Stimulated activated CD4-positive, alpha-beta T cell treated with anti-CD3 and anti-CD28 coated beads, TNF-alpha, amount 100 ng/mL, for 24 hours (primary cell): ENCODE results near the gene RILP.

ENCODE experiments used
- DNase-seq, 3 experiments: peaks; one replicate each; pipeline ENCODE4 v3.0.0-alpha.2; 2020; ENCODE audit warnings: low read depth in 3 of 3

Gene RILP

DNA sequence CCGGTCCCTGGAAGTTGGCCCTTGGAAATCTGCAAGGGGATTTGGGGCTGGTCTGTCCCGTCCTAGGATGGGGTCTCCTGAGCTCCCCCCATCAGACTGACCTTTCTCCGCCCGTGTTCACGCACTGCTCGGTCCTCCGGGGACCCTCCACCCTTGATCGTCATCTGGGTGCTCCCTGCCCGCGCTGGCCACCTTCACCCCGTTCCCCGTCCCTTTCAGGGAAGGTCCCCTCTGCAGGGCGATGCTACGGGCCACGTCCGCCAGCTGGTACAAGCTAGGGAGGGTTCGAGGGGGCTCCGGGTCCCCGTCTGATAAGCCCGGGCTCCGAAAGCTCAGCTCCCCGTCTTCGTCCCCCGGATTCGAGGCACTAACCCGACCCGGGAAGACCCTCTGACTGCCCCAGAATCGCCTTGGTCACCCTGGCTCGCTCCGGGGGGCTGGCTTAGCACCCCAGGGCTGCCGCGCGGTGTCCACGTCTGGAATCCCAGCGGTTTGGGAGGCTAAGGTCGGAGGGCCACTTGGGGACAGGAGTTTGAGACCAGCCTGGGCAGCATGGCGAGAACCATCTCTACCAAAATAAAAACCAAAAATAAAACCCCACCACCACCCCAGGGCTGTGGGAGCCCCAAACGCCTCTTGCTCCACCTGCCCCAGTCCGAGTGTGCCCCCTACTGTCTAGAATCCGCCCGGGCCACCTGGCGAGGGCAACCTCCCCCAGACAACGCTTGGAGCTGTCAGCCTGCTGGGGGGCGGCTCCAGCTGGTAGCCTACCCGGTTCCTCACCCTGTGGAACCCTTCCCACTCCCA, 20.0 kb downstream of the RILP start:
- DNase-seq, result peak; percentile 60 to 78 (median 68)

DNA sequence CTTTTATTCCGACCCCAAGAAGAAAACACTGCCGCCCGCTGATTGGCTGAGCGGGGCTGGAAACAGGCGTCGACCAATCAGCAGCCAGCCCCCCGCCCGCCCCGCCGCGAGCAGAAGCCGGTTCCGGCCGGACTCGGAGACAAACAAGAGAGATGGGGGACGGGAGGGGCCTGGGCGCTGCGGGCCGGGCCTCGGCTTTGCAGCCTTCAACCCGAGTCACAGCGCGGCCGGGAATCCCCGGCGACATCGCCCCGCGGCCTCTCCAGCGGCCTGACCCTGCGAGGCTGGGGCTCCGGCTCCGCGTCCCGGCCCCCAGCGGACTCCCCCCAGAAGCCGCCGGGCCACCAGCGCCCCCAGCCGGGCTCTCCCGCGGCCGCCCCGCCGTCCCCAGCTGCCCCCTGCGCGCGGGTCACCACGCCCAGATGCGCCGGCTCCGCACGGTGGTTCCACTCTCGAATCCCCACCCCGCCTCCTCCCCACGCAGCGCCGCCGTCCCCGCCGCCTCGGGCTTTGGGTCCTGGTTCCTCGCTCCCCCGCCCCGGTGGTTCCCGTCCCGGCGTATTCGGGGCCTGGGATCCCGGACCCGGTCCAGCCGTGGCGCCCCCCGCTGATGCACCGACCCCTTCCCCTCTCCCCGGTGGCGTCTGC, 20.7 kb downstream of the RILP start:
- peak; percentile 76 to 89 (median 79) for DNase-seq

DNA sequence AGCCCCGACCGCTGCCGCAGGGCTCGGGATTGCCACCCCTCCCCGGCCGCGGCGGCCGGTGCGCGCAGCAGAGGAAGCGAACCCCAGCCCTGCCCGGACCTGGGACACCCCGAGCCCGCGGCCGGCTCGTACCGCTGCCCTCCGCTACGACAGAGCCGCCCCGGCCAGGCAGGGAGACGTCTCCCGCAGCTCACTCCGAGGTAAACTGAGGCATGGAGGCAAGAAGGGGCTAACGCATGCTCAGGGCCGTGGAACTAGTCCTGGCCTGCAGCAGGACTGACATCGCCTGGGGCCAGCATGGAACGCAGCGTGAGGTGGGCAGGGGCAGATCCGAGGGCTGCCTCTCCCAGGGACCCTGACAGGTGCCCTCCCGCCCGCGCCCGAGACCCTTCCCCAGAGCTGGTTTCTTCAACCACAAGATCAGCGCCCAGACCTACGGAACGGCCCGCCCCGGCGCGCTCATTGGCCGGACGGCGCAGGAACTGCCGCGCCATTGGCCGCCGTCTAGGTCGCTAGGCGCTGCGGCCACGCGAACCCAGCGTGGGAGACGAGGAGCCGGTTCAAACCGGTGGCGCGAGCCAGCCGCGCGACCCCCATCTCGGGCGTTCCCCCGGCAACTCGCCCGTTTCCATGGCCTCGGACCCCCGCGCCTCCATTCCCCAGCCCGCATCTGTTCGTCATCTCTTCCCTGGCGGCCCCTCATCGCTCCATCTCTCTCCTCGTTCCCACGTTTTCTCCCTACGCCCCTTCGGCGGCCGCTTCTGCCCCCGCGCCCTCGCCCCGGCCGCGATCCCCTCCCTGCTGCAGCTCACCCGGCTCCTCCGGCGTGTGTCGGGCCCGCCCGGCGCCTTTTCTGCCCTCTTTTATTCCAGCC, 21.4 kb downstream of the RILP start, which contains the start of gene SLC43A2:
Gene SLC43A2 (minus strand): TSS at position 853 of the 874 bp plus-strand sequence. CDS start 960 bp downstream, outside the sequence.
- peak in 2 of 3 experiments; percentile 60 to 73 for DNase-seq

DNA sequence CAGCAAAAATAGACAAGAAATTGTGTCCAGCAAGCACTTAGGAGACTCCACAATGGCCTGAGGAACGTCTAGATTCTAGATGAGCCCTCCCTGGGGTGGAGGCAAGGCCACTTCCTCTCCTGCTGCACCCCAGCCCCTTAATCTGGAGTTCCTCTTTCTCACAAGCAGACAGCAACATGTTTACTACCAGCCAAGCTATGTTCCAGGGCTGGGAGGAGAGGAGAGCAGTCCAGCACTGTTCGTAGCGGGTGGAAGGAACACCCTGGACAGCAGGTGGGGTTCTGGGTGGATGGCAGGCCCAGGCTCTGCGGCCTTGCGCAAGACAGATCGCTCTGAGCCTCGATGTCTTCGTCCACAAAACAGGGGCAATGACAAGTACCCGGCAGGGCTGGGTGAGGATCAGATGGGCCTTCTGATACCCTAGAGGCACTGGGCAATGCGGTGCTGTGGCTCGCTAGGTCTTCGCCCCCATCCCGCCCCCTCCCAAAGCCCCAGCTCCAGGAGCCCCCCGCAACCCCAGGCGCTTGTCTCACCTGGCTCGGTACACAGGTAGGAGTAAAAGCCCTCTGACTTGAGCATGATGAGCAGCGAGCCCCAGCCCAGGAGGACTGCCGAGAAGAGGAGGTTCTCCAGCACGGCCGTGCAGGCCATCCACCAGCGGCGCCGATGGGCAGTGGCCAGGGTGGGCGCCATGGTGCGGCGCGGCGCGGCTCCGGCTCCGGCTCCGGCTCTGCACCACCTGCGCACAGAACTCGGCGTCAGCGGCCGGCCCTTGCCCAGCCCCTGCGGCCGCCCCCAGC, 22.3 kb downstream of the RILP start:
- no peak for DNase-seq

DNA sequence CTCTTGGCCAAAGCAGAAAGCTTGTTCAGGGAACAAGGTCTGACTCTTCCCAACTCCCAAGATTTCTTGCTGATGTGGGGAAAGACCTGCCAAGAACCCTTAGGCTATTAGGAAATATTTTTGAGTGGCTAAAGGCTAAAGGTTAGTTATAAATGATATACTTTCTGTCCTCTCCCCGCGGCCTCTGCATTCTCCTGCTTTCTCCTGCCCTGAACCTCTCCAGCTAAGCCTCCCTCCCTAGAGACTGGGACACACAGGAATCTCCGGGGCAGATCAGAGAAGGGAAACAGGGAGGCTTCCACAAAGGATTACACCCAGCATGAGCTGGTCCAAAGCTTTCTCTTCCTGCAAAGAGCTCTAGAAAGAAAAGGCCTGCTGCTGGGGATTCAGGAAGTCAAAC, 23.3 kb downstream of the RILP start:
- DNase-seq, result no peak

DNA sequence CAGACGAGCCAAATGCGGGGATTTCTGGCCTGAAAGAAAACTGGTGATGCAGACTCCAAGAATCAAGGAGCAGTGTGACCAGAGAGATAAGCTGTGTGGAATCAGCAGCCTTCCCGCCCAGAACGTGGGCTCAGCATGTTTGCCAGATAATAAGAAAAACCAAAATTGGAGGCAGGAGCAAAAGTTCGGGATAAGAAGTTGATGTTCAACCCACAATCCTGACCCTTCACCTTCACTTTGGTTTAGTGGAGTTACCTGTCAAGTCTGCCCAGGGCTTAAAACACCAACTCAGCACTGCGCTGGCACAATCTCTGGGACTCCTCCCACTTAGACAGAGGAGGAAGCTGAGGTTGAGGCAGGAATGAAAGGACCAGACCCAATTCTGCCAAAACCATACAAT, 24.1 kb downstream of the RILP start:
- no peak for DNase-seq

DNA sequence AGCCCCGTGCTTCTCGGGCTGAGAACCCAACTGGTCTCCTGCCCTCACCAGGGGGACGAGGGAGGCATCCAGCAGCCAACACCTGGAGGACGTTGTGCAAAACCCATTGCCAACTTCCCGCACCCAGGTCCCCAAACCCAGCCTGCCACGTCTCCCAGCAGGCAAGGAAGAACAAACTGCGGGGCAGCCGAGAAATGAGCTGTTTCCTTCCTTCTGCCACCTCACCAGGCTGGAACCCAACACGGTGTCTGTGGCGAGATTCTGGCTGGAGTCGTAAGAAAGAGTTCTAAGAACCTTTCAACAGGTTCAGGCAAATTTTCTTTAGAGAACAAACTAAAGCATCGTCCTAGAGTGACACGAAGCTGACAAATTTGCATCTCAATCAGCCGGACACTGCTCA, 24.6 kb downstream of the RILP start:
- DNase-seq, result no peak

DNA sequence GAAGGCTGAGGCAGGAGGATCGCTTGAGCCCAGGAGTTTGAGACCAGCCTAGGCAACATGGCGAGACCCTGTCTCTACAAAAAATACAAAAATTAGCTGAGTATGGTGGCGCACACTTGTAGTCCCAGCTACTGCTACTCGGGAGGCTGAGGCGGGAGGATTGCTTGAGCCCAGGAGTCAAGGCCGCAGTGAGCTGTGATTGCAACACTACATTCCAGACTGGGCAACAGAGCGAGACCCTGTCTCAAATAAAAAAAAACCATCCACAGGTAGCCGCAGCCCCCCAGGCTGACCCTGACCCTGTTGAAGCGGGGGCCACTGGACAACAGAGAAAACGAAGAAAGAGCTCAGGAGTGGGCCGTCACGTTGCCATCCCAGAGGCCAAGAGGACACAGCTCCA, 25.0 kb downstream of the RILP start:
- DNase-seq, result no peak

DNA sequence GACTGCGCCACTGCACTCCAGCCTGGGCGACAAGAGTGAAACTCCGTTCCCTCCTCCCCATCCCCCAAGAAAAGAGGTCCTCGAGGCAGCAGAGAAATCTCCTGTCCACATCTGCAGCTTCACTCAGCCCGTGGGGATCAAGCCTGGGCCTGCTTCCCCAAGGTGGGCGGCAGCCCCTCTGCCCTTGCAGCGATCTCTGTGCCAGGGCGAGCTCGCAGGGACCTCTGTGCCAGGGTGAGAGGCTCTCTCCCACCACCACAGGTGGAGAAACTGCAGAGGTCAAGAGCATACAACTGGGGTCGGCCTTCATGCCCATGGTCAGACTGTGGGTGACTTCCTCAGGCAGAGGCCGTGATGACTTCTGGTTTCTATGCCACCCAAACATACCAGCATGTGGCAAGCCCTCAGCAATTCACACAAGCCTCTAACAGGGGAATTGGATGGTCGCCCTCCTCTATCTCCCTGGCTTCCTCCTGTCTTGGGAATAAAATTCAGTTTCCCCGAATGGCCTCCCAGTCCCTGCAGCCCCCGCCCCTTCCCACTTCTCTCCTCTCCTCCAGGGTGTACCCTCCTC, 26.5 kb downstream of the RILP start:
- DNase-seq, result no peak

DNA sequence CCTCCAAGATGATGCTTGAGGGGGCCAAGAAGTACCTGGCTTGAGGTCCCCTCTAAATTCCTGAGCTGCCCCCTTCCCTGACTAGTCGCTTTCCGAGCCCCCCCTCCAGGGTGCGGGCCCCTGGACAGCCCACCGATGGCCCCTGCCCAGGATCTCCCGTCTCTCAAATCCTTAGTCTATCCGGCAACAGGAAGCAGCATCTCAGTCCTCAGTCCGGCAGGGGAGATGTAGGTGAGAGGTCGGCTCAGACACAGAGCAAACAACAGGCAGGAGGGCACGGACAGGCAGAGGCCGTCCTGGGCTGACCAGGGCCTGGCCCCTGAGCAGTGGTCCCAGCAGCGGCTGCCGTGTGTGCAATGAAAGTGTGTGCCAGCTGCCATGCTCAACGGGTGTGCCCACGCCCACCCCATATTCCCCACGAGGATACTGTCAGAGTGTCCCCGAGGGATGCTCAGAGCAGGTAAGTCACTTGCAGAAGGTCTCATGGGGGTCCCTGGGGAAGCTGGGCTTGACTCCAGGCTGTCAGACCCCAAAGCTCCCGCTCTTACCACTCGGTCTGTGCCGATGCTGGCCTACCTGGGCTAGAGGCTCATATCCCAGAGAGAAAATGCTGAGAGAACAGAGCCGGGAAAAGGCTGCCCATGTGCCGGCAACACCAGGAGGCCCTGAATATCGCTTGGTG, 28.3 kb downstream of the RILP start:
- no peak for DNase-seq

DNA sequence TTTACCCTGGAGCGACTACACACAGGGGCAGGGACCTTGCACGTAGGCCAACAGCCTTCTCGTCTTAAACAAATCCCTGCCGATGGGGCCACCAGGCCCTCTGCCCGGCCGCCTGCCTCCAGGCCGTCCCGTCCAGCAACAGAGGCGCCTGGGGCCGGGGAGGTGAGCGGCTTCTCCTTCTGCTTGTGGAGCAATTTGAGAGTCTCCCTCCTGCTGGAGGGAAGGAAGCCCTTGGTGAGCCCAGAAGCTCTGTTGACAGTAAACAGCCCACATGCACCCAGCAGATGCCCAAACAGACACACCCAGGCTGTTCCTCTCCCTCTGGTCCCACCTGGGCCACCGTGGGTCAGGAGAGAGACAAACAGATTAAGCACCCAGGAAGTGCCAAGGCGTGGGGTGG, 29.2 kb downstream of the RILP start:
- DNase-seq, result no peak

DNA sequence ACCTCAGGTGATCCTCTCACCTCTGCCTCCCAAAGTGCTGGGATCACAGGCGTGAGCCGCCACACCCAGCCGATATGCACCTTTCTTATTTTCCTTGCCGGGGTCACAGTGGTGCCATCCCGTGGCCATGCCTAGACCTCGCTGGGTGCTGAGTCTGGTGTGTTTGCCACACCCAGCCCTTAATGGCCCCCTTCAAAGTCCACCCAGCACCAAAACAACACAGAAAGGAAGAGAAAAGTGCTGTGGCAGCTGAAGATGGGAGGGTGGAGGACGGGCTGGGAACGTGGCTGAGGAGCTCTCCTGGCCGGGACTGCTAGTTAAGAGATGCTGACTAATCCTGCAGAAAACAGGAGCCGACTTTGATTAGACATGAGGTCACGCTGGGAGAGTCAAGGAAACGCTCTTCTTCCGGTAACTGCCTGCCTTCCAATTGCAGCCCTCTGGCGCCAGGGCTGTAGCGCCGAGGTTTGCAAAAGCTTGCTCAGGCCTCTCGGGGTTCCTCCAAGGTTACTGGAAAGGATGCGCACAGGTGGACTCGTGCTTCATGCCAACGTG, 32.0 kb downstream of the RILP start:
- DNase-seq, result no peak

DNA sequence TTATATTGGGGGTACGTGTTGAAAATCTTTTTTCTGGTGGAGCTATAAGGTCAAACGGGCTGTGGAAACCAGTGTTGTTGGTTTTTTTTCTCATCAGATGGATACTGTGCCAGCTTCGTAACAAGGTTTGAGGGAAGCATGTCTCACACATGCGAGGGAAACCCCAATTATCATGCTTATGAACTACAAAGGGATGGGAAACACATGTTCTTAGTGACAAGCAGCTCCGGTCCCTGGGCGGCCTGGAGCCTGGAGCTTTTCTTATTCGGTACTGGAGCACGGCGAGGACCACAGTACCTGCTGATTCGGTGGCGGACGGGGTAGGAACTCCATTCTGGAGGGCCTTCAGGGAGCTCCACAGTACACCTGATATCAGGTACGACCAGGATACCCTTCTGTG, 33.6 kb downstream of the RILP start:
- DNase-seq, result no peak

DNA sequence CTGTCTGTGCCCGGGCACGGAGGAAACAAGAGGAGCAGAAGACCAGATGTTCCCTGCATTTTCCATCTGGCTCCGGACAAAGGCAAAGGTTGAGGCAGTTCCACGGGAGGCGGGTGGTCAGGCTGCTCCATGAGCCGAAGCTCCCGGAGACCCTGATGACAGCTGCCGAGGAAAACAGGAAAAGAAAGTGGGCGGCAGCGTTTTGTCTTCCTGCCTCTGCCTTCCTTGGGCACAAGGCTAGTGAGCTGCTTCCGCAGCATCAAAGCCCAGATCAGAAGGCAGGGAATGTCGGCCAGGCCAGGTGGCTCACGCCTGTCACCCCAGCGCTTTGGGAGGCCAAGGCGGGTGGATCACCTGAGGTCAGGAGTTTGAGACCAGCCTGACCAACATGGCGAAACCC, 37.3 kb downstream of the RILP start:
- DNase-seq, result no peak

DNA sequence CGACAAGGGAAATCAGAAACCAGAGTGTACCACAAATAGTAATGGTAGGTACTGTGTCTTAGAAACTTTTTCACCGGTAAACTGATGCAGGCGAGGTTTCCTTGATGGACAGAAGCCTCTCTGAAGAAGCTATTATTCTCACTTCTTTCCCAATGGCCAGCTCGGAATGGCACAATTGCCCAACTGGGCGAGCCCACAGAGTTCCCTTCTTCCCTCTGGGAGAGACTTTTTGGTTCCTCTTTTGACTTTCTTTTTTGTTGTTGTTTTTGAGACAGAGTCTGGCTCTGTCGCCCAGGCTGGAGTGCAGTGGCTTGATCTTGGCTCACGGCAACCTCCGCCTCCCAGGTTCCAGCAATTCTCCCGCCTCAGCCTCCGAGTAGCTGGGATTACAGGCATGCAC, 38.0 kb downstream of the RILP start:
- DNase-seq, result no peak

DNA sequence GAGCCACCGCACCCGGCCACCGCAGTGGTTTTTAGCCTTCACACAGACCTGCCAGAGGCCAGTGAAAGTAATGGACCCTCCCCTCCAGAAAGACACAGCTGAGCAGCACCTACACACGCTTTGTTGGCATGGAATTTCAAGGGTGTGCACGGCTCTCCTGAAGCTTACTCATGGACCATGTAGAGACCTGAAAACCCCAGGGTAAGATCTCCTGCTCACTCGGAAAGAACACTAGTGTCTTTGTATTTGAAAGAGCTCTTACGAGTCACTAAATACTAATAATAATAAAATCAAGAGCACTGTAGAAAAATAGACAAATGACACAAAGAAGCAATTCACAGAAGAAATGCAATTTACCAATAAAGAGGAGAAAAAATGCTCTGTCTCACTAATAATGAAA, 41.0 kb downstream of the RILP start:
- no peak for DNase-seq

DNA sequence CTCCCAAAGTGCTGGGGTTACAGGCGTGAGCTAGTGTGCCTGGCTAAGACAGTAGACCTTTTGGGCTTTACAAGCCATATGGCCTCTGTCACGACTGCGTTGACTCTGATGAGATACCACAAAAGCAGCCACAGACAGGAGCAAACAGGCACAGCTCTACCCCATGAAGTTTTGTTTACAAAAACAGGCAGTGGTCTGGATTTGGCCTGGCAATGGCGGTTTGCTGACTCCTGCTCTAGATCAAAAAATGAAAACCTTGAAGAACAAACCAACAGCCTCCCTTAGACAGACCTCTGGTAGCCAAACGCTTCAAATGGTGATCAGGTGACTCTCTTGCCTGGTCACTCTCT, 41.7 kb downstream of the RILP start:
- no peak for DNase-seq

DNA sequence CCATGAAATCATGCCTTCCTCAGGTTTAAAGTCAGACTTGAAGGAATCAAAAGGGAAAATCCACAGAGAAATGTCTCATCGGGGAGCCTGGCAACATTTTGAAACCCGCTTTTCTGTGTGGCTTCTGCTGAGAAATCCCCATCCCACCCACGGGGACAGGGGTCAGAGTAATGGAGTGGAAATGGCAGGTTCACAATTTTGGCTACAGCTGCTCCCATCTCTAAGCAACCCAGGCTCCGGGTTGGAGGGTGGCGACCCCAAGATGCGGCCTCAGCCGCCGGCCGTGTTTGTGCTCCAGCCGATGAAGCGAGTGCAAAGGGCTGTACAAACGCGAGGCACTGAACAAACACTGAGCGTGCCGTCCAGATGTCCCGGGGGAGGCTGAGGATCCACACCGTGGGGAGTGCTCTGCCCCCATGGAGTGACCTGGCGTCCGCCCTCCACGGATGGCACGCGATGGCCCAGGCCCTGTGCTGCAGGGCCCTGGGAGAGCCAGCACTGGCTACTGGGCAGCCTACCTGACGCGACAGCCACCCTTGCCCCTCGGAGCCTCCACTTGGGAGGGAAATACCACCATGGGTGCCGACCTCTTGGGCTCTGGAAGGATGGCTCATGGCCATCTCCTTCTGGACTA, 43.2 kb downstream of the RILP start:
- no peak for DNase-seq

DNA sequence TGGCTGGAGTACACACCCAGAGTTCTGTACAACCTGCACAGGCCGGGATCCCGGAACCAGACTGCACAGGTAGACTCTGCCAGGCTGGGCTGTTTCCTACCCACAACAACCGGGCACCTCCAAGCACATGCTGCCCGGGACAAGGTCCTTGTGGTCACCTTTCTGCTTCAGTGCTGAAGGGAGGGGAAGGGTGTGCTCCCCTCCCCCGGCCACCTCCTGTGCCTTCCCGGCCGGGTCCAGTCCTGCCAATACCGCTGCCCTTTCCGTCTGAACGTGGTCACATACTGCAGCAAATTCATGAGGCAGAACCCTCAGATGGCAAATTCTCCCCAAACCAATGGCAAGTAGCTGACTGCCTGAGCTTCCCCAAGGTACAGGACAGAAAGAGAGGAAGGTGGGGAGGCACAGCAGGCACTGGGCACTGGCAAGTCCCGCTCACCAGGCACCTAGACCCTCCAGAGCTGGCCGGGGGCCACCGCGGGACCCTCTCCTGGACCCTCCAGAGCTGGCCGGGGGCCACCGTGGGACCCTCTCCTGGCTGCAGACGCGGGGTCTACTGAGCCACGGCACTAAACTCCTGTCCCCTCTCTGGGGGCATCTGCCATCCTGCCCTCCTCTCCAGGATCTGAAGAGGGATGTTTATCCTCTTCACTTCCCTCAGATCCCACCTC, 43.9 kb downstream of the RILP start:
- no peak for DNase-seq
